Fibroblast of villous mesenchyme (primary cell): ENCODE data around the gene IVL. TPM values are rescaled to one million over a fixed set of nuclear protein-coding genes. Genes with fewer than 3 reads are reported as not detected.

Experiments
- DNase-seq: peaks from one replicate; pipeline ENCODE4 v3.0.0-alpha.2; 2010; ENCODE audit warnings: low read depth
- H3K4me3 ChIP-seq: 2 replicates; pipeline ENCODE4 v1.5.1; 2011; ENCODE audit warnings: low read depth, mild to moderate bottlenecking, low read length
- CTCF ChIP-seq: IDR thresholded peaks from 2 replicates; pipeline ENCODE4 v1.5.1; 2012; ENCODE audit warnings: low read depth, mild to moderate bottlenecking, low read length; ENCODE audit not compliant: insufficient read depth
- total RNA-seq: library from RNA; depleted of rRNA; stranded (reverse); fragments of >200 nt; gene quantifications from 2 replicates; pipeline ENCODE4 v1.2.3, GENCODE V29; 2012

Gene IVL
- total RNA-seq, 1 donor, result not detected

GRCh38 chr1:152879559-152880198, 28.7 kb upstream of the IVL start:
- DNase-seq, result no peak
- no peak overlapping the region for H3K4me3 ChIP-seq
- TF ChIP-seq CTCF, result no peak

GRCh38 chr1:152880316-152880715, 28.0 kb upstream of the IVL start:
- no peak overlapping the region for H3K4me3 ChIP-seq
- TF ChIP-seq CTCF, result no peak
- DNase-seq, result no peak

GRCh38 chr1:152880907-152881306, 27.4 kb upstream of the IVL start:
- no peak overlapping the region for H3K4me3 ChIP-seq
- TF ChIP-seq CTCF, result no peak
- no peak for DNase-seq

- DNase-seq, result no peak
- no peak for TF ChIP-seq CTCF
- no peak overlapping the region for H3K4me3 ChIP-seq
Measured at GRCh38 chr1:152884085-152884484, 24.3 kb upstream of the IVL start.

- no peak overlapping the region for H3K4me3 ChIP-seq
- DNase-seq, result no peak
- TF ChIP-seq CTCF, result no peak
Measured at GRCh38 chr1:152884506-152884905, 23.8 kb upstream of the IVL start.

GRCh38 chr1:152884966-152885624, 23.3 kb upstream of the IVL start:
- DNase-seq, result no peak
- H3K4me3 ChIP-seq, result no peak overlapping the region
- no peak for TF ChIP-seq CTCF

GRCh38 chr1:152886085-152886484, 22.3 kb upstream of the IVL start:
- no peak overlapping the region for H3K4me3 ChIP-seq
- no peak for TF ChIP-seq CTCF
- no peak for DNase-seq
